ENCODE results near the gene LRRC15.
A peak's percentile ranks its signal among the peaks of the same experiment; 100 is the strongest.

Gene LRRC15

DNA sequence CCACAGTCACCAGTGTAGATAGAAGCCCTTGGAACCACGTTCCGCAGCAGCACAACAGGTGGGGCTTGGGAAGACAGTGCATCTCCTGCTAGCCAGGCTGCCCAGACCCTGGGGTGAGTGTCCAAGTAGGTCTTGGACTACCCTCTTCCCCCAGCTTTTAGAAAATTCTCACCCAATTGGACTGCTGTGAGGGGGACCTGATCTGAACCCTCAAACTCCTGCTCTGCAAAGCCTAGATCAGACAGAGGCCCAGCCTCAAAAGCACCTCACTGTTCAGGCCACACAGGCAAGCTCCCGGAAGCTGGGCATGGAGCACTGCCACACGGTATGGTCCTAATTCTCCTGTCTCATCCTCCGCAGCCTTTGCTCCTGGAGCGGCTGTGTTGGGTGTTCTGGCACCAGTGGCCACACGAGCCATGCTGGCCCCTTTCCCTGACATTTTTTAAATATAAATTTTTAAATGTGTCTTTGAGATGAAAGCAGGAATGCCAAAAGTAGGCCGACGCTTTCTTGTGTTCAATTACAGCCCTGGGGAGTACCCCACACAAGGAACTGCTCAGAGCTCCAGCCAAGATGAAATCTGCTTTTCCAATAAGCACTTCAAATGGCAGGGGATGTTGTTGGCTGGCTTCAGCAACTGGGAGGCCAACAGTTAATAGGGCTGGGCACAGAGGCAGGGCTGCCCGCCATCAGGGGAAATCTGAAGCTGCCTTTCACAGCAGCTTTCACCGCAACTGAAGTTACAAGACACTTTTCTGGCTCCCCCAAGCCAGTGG, 59.3 kb downstream of the LRRC15 start:
- TF ChIP-seq, protein P1, sequence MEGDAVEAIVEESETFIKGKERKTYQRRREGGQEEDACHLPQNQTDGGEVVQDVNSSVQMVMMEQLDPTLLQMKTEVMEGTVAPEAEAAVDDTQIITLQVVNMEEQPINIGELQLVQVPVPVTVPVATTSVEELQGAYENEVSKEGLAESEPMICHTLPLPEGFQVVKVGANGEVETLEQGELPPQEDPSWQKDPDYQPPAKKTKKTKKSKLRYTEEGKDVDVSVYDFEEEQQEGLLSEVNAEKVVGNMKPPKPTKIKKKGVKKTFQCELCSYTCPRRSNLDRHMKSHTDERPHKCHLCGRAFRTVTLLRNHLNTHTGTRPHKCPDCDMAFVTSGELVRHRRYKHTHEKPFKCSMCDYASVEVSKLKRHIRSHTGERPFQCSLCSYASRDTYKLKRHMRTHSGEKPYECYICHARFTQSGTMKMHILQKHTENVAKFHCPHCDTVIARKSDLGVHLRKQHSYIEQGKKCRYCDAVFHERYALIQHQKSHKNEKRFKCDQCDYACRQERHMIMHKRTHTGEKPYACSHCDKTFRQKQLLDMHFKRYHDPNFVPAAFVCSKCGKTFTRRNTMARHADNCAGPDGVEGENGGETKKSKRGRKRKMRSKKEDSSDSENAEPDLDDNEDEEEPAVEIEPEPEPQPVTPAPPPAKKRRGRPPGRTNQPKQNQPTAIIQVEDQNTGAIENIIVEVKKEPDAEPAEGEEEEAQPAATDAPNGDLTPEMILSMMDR (IDR thresholded peaks at IDR 0.05; ENCODE audit: low read depth, low read length, missing control alignments) = no peak
- H3K4me3 ChIP-seq (ENCODE audit: low read depth, low read length) = no peak overlapping the region
- no peak for DNase-seq (ENCODE audit: low read depth)

DNA sequence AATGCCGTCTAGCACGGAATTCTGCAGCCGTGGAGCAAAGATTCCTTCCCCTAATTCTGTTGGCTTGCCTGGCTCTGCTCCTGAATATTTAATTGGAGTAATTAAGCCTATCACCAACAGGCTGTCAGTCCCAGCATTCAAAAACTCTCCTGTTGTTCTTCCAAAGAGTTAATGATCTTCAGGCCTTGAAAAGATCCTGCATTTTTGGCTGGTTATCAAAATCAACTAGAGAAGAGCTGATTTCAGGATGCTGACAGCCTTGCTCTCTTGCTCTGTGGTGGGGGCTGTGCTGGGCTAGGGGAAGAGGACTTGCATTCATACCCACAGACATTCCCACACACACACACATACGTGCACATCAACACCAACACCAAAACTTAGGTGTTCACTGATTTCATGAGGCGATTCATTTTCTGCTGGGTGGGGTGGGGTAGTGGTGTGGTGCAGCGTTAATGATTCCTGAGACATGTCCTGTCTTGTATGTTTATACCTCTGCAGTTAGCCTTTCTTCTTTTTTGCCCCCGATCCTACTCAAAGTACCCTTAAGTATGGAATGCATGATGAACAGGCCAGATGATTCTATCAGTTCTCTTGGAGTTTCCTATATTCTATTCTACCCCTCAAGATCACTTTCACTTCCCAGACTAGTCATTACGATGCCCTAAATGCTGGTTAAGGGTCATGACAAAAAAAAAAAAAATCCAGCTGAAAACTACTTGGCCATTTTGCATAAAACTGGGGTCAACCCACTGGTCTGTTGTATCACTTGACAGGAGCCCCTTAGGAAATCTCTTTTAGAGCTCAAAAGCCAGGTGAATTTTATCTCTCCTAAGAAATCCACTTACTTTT, 60.7 kb downstream of the LRRC15 start:
- peak; percentile 31 for DNase-seq (ENCODE audit: low read depth)
- no peak overlapping the region for H3K4me3 ChIP-seq (ENCODE audit: low read depth, low read length)
- TF ChIP-seq, protein P1 (IDR thresholded peaks at IDR 0.05; ENCODE audit: low read depth, low read length, missing control alignments) = no peak

DNA sequence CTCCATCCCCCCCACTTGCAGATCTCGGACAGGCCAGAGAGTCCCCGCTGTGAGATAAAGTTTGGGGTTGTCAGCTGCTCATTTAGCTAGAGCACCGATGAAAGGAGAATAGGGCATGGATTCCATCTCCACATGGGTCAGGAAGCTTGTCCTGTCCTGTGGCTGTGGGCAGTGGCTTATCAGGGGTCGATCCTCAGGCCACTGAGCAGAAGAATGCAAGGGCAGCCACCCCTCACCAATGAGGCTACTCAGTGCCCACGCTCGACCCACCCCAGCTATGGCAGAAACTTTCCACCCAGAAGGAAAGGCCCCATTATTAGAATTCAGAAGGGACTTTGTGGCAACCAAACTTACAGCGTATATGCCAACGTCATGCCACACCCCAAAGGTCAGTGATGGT, 61.7 kb downstream of the LRRC15 start:
- no peak overlapping the region for H3K4me3 ChIP-seq (ENCODE audit: low read depth, low read length)
- TF ChIP-seq, protein P1 (IDR thresholded peaks at IDR 0.05; ENCODE audit: low read depth, low read length, missing control alignments) = no peak
- no peak for DNase-seq (ENCODE audit: low read depth)

DNA sequence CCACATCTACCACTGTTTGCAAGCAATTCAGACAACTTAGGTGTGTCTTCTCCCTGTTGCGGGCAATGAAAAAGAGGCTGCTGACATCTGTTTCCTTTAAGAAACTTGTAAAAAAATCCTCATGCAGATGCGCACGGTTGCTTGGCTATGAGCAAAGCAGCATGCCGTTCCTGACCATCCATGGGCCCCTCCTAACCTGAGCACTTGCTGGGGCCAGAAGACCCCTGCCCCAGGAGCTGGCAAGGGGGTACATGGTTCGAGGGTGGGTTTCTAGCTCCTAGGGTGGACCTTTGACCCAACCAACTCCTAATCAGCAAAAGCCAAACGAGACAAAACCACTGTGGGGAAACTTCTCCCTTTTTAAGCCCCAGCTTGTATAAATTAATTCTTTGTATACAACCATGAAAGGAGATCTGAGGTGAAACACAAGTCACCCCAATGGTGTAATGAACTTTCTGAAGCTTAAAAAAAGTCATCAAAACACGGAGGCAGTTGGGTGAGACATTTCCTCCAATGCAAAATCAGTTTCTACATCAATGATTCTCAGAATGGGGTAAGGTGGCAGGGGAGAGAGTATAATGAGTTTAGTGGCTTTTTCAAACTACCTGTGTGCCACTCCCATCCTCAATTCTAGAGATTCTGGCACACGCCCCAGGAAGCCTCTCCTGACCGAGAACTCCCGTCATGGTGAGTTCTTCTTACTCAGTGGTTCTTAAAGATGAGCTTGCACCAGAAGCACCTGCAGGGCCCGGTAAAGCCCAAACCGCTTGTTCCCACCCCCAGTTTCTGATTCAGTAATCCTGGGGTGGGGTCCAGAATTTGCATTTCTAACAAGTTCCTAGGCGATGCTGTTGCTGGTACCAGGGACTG, 62.5 kb downstream of the LRRC15 start:
- TF ChIP-seq, protein P1 (IDR thresholded peaks at IDR 0.05; ENCODE audit: low read depth, low read length, missing control alignments) = no peak
- DNase-seq (ENCODE audit: low read depth) = peak; percentile 80
- peak overlapping the region; percentile 36; the same call in 1 of the 2 replicates for H3K4me3 ChIP-seq (ENCODE audit: low read depth, low read length)

DNA sequence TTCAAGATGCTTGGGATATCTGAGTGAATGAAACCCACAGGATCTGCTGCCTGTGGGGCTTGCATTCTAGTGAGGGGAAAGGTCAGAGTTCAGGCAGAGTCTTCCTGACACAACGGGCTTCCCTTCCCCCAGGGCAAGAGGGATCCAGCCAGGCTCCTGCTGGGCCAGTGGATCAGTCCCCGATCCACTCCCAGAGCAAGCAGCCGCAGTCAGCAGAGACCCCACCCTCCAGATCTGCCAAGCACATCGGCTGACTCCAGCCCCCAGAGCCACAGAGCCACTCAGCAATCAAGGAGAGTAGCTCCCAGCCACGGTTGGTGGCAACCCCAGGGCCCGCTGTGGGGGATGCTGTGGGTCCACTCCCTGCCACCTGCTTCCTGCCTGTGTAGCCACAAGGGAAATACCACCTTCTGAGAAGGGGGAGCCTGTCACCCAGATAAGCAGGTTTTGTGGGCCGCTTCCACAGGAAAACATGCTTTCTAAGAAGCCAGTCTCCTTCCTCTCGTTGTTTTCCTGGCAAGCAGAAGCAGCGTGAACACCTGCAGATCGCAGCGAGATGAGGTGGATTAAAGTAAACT, 63.3 kb downstream of the LRRC15 start:
- no peak overlapping the region for H3K4me3 ChIP-seq (ENCODE audit: low read depth, low read length)
- peak; percentile 69 for DNase-seq (ENCODE audit: low read depth)
- TF ChIP-seq, protein P1 (IDR thresholded peaks at IDR 0.05; ENCODE audit: low read depth, low read length, missing control alignments) = no peak

DNA sequence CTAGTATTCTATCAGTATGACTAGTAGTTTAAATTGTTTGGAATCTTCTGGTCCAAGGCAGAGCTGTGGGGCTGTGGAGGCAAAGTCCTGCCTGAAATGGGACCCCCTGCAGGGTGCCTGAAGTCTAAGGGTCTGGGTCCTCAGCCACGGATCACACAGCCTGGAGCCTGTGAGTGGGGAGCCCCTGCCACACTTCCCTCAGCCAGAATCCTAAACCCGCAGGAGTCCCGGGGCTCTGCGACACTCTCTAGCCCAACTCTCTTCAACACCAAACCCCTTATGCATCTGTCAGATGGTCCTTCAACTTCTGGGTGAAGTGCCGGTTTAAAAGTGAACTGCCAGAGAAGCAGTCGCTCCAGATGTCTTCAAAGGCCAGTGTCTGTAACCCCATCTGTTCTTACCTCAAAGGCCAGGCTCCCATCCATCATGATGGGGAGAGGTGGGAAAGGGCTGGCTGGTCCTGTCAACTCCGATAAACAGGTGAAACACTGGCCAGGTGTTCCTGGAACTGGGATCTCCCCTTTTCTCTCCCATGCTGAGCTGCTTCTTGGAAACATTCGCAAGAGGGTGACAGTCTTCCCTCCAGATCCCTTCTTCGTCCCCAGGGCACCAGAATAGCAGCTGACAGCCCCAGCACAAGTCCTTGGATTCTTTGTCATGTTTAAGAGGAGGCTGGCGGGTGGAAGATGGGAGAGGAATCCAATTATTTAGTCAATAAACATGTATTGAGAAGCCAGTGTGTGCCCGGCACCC, 64.0 kb downstream of the LRRC15 start:
- no peak overlapping the region for H3K4me3 ChIP-seq (ENCODE audit: low read depth, low read length)
- TF ChIP-seq, protein P1 (IDR thresholded peaks at IDR 0.05; ENCODE audit: low read depth, low read length, missing control alignments) = no peak
- no peak for DNase-seq (ENCODE audit: low read depth)

All from GM12864 (cell line).